ENCODE results near the gene ZHX3.

ZHX3 gene

GRCh38 chr20:41304424-41305079 is 13.0 kb downstream of the ZHX3 start:
- no peaks in the 10 kb centered on the region for H3K9me3 ChIP-seq (ENCODE audit: control insufficient read depth, low read depth, low read length)
- no peak overlapping the region for H3K27ac ChIP-seq (ENCODE audit: low read length)
- no peaks in the 10 kb centered on the region for H3K27me3 ChIP-seq (ENCODE audit: control insufficient read depth, insufficient read depth, low read length)
- H3K4me3 ChIP-seq (ENCODE audit: low read length) = no peak overlapping the region
- H3K9ac ChIP-seq (ENCODE audit: low read length) = no peak overlapping the region
- no peaks in the 10 kb centered on the region for H3K36me3 ChIP-seq (ENCODE audit: control insufficient read depth, low read depth, low read length)
- peaks cover 12% of the 10 kb centered on the region for H3K4me1 ChIP-seq (ENCODE audit: control insufficient read depth, low read depth, low read length)

DNA sequence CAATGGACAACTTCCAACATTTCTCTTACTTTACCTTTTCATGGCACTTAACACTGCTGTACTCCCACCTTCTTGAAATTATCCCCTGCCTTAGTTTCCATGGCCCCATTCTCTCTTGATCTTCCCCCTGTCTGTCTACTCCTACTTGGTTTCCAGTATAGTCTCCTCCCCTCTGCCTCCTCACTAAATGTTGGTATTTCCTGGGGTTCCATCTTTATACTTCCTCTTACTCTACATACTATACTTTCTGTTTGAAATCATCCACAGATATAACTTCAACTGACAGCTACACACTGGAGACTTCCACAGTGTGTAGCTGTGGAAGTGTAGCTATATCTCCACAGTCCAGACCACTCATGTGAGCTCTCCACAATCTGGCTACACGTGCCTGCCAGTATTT is 13.5 kb downstream of the ZHX3 start:
- Histone ChIP-seq H3K9me3 (ENCODE audit: control insufficient read depth, low read depth, low read length) (no peaks in the 10 kb centered on the region), H3K27ac (ENCODE audit: low read length) (no peak overlapping the region), H3K4me1 (ENCODE audit: control insufficient read depth, low read depth, low read length) (peaks cover 12% of the 10 kb centered on the region), H3K36me3 (ENCODE audit: control insufficient read depth, low read depth, low read length) (no peaks in the 10 kb centered on the region), H3K4me3 (ENCODE audit: low read length) (no peak overlapping the region), H3K9ac (ENCODE audit: low read length) (no peak overlapping the region), H3K27me3 (ENCODE audit: control insufficient read depth, insufficient read depth, low read length) (no peaks in the 10 kb centered on the region)

DNA sequence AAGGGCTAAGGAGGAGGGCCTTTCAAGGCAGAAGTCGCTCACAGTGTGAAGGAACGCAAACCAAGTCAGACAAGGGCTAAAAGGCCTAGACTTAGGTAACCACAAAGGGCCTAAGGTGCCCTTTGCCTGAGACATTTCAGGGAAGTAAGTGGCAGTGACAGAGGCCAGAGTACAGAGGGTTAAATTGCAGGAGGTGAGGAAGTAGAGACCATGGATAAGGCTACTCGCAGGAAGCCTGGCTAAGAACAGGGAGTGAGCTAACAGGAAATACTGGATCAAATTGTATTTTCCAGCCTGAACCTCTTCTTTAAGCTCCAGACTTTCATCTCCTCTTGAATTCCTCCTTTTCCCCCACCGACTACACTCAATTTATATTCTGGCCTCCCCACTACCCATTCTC is 16.6 kb downstream of the ZHX3 start:
- Histone ChIP-seq H3K4me3 (ENCODE audit: low read length) (no peak overlapping the region), H3K4me1 (ENCODE audit: control insufficient read depth, low read depth, low read length) (peaks cover 10% of the 10 kb centered on the region), H3K27ac (ENCODE audit: low read length) (no peak overlapping the region), H3K9me3 (ENCODE audit: control insufficient read depth, low read depth, low read length) (no peaks in the 10 kb centered on the region), H3K27me3 (ENCODE audit: control insufficient read depth, insufficient read depth, low read length) (no peaks in the 10 kb centered on the region), H3K9ac (ENCODE audit: low read length) (no peak overlapping the region), H3K36me3 (ENCODE audit: control insufficient read depth, low read depth, low read length) (no peaks in the 10 kb centered on the region)

DNA sequence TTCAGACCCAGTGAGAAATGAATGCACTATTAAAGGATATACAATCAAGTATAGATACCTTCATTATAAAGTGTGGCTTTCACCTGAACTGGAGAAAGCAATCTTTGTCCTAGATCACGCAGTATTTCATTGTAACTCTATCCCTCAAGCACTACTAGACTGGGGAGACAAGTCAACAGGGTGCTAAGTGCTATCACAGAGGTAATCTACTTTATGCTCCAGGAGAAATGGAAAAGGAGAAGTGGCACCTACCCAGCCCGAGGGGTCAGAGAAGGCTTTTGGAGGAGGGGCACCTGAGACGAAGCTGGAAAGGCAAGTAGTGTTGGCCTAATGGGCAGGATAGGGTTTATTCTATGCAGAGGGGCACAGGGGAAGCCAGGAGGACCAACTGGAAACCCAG is 17.1 kb downstream of the ZHX3 start:
- no peaks in the 10 kb centered on the region for H3K27me3 ChIP-seq (ENCODE audit: control insufficient read depth, insufficient read depth, low read length)
- no peaks in the 10 kb centered on the region for H3K36me3 ChIP-seq (ENCODE audit: control insufficient read depth, low read depth, low read length)
- no peak overlapping the region for H3K27ac ChIP-seq (ENCODE audit: low read length)
- peaks cover 10% of the 10 kb centered on the region for H3K4me1 ChIP-seq (ENCODE audit: control insufficient read depth, low read depth, low read length)
- no peak overlapping the region for H3K4me3 ChIP-seq (ENCODE audit: low read length)
- H3K9ac ChIP-seq (ENCODE audit: low read length) = no peak overlapping the region
- no peaks in the 10 kb centered on the region for H3K9me3 ChIP-seq (ENCODE audit: control insufficient read depth, low read depth, low read length)

- Histone ChIP-seq H3K27me3 (ENCODE audit: control insufficient read depth, insufficient read depth, low read length) (no peaks in the 10 kb centered on the region), H3K9me3 (ENCODE audit: control insufficient read depth, low read depth, low read length) (no peaks in the 10 kb centered on the region)
Observed at GRCh38 chr20:41299899-41300298, 17.6 kb downstream of the ZHX3 start.

GRCh38 chr20:41293269-41294037 is 24.1 kb downstream of the ZHX3 start:
- Histone ChIP-seq H3K27ac (ENCODE audit: low read length) (no peak overlapping the region), H3K9me3 (ENCODE audit: control insufficient read depth, low read depth, low read length) (no peaks in the 10 kb centered on the region), H3K27me3 (ENCODE audit: control insufficient read depth, insufficient read depth, low read length) (no peaks in the 10 kb centered on the region), H3K9ac (ENCODE audit: low read length) (no peak overlapping the region), H3K36me3 (ENCODE audit: control insufficient read depth, low read depth, low read length) (no peaks in the 10 kb centered on the region), H3K4me3 (ENCODE audit: low read length) (no peak overlapping the region), H3K4me1 (ENCODE audit: control insufficient read depth, low read depth, low read length) (peaks cover 14% of the 10 kb centered on the region)

More at GRCh38 chr20:41299899-41300298, 17.6 kb downstream of the ZHX3 start:
- Histone ChIP-seq H3K36me3 (ENCODE audit: control insufficient read depth, low read depth, low read length) (no peaks in the 10 kb centered on the region), H3K4me1 (ENCODE audit: control insufficient read depth, low read depth, low read length) (peaks cover 10% of the 10 kb centered on the region), H3K27ac (ENCODE audit: low read length) (no peak overlapping the region), H3K4me3 (ENCODE audit: low read length) (no peak overlapping the region), H3K9ac (ENCODE audit: low read length) (no peak overlapping the region)

- Histone ChIP-seq H3K9ac (ENCODE audit: low read length) (no peak overlapping the region), H3K27me3 (ENCODE audit: control insufficient read depth, insufficient read depth, low read length) (no peaks in the 10 kb centered on the region), H3K27ac (ENCODE audit: low read length) (no peak overlapping the region), H3K36me3 (ENCODE audit: control insufficient read depth, low read depth, low read length) (no peaks in the 10 kb centered on the region), H3K4me1 (ENCODE audit: control insufficient read depth, low read depth, low read length) (peaks cover 9% of the 10 kb centered on the region), H3K9me3 (ENCODE audit: control insufficient read depth, low read depth, low read length) (no peaks in the 10 kb centered on the region), H3K4me3 (ENCODE audit: low read length) (no peak overlapping the region)
Observed at GRCh38 chr20:41290804-41291389, 26.6 kb downstream of the ZHX3 start.

DNA sequence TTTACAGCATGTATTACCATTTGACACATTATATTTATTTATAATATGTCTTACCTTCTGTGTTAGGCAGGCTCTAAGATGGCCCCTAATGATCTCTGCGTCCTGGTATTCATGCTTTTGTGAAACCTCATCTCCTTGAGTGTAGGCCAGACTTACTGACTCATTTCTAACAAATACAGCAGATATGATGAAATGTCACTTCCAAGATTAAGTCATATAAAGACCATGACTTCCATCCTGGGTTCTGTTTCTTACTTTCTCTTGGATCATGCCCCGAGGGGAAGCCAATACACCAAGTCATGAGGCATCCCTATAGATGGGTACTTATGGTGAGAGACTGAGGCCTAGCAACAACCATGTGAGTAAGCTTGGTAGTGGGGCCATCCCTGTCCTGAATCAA is 30.2 kb downstream of the ZHX3 start:
- Histone ChIP-seq H3K36me3 (ENCODE audit: control insufficient read depth, low read depth, low read length) (no peaks in the 10 kb centered on the region), H3K27me3 (ENCODE audit: control insufficient read depth, insufficient read depth, low read length) (no peaks in the 10 kb centered on the region), H3K9ac (ENCODE audit: low read length) (no peak overlapping the region), H3K27ac (ENCODE audit: low read length) (no peak overlapping the region), H3K4me1 (ENCODE audit: control insufficient read depth, low read depth, low read length) (no peaks in the 10 kb centered on the region), H3K4me3 (ENCODE audit: low read length) (no peak overlapping the region), H3K9me3 (ENCODE audit: control insufficient read depth, low read depth, low read length) (no peaks in the 10 kb centered on the region)

DNA sequence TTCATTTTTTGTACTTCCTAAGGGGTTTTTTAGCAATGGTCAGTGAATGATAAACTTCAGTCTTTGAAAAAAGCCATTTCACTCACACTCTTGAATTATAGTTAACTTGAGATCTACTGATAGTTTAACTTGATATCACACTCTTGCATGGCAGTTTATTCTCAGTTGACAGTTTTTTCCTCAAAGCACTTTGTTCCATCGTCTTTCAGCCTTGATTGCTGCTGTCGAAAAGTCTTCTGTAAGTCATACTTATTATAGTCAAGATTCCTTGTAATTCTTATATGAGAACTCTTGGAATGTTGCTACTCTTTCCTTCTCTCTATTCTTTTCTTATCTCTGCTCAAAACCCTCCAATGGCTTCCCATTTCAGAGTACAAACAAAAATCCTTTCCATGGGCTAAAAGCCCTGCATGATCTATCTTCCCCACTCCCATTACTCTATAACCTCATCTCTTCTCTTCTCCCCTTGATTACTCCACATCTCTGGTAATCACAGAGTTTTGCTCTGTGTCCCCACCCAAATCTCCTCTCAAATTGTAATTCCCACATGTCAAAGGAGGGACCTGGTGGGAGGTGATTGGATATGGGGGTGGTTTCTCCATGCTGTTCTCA is 31.2 kb downstream of the ZHX3 start:
- Histone ChIP-seq H3K9me3 (ENCODE audit: control insufficient read depth, low read depth, low read length) (no peaks in the 10 kb centered on the region), H3K27ac (ENCODE audit: low read length) (no peak overlapping the region), H3K4me3 (ENCODE audit: low read length) (no peak overlapping the region), H3K27me3 (ENCODE audit: control insufficient read depth, insufficient read depth, low read length) (no peaks in the 10 kb centered on the region), H3K9ac (ENCODE audit: low read length) (no peak overlapping the region), H3K4me1 (ENCODE audit: control insufficient read depth, low read depth, low read length) (no peaks in the 10 kb centered on the region), H3K36me3 (ENCODE audit: control insufficient read depth, low read depth, low read length) (no peaks in the 10 kb centered on the region)

- H3K9me3 ChIP-seq (ENCODE audit: control insufficient read depth, low read depth, low read length) = no peaks in the 10 kb centered on the region
- no peak overlapping the region for H3K9ac ChIP-seq (ENCODE audit: low read length)
- no peaks in the 10 kb centered on the region for H3K36me3 ChIP-seq (ENCODE audit: control insufficient read depth, low read depth, low read length)
- H3K27ac ChIP-seq (ENCODE audit: low read length) = no peak overlapping the region
- no peak overlapping the region for H3K4me3 ChIP-seq (ENCODE audit: low read length)
- no peaks in the 10 kb centered on the region for H3K4me1 ChIP-seq (ENCODE audit: control insufficient read depth, low read depth, low read length)
- no peaks in the 10 kb centered on the region for H3K27me3 ChIP-seq (ENCODE audit: control insufficient read depth, insufficient read depth, low read length)
Observed at GRCh38 chr20:41279546-41280225, 37.8 kb downstream of the ZHX3 start.

- Histone ChIP-seq H3K27ac (ENCODE audit: low read length) (no peak overlapping the region), H3K27me3 (ENCODE audit: control insufficient read depth, insufficient read depth, low read length) (no peaks in the 10 kb centered on the region), H3K4me3 (ENCODE audit: low read length) (no peak overlapping the region), H3K9ac (ENCODE audit: low read length) (no peak overlapping the region), H3K9me3 (ENCODE audit: control insufficient read depth, low read depth, low read length) (no peaks in the 10 kb centered on the region), H3K36me3 (ENCODE audit: control insufficient read depth, low read depth, low read length) (no peaks in the 10 kb centered on the region), H3K4me1 (ENCODE audit: control insufficient read depth, low read depth, low read length) (no peaks in the 10 kb centered on the region)
Observed at GRCh38 chr20:41278936-41279335, 38.6 kb downstream of the ZHX3 start.

Measured in iPS-18a (cell line).